GM12892 (cell line): ENCODE data around the gene PDE6G.

Experiments used
- POLR2A ChIP-seq: IDR thresholded peaks from 2 replicates; pipeline ENCODE4 v1.6.1; 2011; ENCODE audit warnings: low read depth, low read length, control low read depth
- POLR2AphosphoS5 ChIP-seq: IDR thresholded peaks from 2 replicates; pipeline ENCODE4 v1.6.1; 2011; ENCODE audit warnings: low read depth, low read length, control low read depth
- TAF1 ChIP-seq: IDR thresholded peaks from 2 replicates; pipeline ENCODE4 v1.6.1; 2011; ENCODE audit warnings: low read depth, mild to moderate bottlenecking, control low read depth, low read length, borderline replicate concordance

DNA sequence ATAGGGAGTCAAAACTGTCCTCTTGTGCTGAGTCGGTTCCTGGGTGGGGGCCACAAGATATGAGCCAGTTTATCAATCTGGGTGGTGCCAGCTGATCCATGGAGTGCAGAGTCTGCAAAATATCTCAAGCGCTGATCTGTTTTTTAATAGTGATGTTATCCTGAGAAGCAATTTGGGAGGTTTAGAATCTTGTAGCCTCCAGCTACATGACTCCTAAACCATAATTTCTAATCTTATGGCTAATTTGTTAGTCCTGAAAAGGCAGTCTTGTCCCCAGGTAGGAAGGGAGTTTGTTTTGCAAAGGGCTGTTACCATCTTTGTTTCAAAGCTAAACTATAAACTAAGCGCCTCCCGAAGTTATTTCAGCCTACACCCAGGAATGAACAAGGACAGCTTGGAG is 17.7 kb downstream of the PDE6G start:
- no peak for TF ChIP-seq POLR2A
- TF ChIP-seq TAF1: no peak
- no peak for TF ChIP-seq POLR2AphosphoS5
